GM21381 (cell line): ENCODE results near the gene FBXO31.
"Not testable (repeated sequence)": the region's sequence is repeated elsewhere in the genome, so short reads cannot be mapped to it uniquely, and the experiment has no call there.

ENCODE experiments used
- ATAC-seq: cut with Tn5 transposase; IDR thresholded peaks from one replicate; pipeline ENCODE4 v1.9.1; 2021; ENCODE audit warnings: mild to moderate bottlenecking, moderate library complexity; ENCODE audit not compliant: unreplicated experiment

The FBXO31 gene

GRCh38 chr16:87344931-87345631 is 38.5 kb downstream of the FBXO31 start:
- no peak for ATAC-seq

DNA sequence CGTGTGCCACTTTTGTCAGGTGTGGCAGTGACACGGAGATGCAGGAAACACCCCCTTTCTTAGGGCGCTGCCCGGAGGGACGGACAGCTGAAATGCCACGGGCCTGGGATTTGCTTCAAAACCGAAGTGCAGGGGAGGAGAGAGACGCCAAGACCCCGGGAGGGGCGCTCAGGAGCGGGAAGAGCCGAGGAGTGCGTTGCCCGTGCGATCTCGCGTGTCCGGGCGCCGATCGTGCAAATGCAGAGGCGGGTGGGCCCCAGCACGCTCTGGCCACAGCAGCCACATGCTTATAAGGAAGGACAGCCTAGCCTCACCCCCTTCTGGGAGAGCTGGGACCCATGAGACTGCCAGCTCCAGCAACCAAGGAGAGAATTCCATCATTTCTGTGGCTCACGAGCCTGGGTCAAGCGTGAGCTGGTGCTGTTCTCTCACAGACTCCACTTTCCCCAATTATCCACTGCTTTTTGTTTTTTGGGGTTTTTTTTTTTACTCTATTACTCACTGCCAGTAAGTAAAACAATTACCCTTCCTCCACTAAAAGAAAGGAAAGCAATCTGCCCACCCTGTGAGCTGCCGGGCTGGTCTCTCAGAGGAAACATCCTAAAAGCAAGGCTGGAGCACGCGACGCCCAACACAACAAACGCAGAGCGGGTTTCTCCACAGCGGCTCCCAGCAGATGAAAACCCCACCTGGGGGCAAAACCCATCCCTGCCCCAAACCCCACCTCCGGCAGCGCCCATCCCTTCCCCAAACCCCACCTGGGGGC is 39.2 kb downstream of the FBXO31 start:
- ATAC-seq = no peak

DNA sequence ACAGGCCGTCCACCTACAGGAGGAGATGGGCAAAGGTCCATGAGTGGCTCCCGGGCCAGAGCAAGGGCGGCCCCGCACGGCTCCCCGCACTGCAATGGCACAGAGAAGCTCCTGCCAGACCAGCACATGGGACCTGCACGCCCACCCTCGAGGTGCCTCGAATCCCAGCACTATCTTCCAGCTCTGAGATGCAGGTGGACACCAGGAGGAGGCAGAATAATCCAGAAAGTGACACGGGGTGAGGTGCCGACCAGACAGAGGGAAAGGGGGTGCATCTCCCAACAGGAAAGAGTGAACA is 39.9 kb downstream of the FBXO31 start:
- ATAC-seq = no peak

DNA sequence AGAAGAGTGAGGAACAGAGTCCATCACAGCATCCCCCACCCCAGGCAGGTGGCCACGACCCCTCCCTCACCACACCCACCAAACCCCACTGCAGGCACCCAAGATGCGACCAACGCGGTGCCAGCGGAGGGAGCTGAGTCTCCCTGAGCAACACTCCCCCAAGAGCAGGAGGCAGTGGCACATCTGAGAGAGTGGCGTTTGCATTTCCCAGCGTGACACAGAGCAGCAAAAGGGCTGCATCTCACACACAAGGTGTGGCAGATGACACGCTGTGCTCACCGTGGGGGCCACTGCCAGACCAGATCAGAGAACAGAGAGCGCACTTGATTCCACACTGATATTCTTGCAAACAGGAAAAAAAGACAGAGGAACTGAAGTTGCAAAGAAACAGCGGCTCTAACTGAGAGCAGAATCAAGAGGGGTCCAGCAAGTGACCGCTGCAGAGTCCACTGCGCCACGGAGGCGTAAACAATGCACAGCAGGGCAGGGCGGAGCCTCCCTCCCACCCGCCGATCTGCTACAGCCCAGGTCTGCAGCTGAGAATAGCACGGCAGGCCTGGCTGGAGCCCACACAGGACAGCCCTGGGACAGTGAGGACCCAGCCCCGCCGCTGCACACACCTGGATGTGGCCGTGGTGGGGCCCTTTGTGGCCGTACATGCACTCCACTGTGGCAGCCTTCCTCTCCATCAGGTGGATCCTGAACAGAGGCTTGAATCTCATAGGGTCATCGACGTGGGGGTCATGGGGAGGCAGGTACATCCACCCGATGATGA is 40.4 kb downstream of the FBXO31 start:
- no peak for ATAC-seq

DNA sequence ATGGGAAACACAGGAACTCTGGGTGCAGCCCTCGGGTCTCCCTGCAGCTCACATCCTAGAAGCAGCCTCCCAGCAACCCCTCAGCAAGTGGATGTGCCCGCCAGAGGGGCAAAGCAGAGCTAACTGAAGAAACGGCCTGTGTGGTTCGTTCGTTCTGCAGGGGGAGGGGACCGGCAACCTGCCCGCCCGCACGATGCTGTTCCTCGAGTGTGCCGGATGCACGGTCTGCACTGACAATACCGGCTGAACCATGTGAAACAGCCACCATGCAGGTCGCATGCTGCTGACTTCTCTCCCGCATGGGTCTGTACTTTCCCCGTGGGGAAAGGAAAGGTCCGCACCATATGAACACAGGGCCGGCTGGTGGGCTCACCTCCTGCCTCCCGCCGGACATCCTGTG is 41.1 kb downstream of the FBXO31 start:
- no peak for ATAC-seq

DNA sequence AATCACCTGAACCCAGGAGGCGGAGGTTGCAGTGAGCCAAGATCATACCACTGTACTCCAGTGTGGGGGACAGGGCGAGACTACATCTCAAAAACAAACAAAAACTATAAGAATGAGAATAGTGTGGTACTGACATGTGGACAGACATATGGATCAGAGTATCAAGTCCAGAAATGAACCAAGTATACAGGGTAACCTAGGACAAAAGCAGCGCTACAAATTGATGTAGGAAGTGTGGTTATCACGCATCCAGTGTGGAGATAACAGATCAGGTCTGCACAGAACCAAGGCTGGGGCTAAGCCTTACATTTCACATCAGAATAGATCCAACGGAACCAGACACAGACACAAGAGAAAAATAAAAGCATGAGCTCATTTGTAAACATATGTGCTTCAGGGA is 43.4 kb downstream of the FBXO31 start:
- ATAC-seq = no peak

DNA sequence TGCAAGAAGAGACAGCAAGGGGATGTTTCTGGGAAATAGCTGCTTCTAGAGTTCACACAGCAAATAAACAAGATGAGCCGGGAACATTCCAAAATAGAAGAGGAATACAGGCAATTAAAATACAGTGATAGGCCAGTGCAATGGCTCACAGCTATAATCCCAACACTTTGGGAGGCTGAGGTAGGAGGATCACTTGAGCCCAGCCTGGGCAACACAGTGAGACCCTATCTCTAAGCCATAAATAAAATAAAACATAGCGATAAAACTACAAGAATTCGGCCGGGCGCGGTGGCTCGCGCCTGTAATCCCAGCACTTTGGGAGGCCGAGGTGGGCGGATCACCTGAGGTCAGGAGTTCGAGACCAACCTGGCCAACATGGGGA is 43.9 kb downstream of the FBXO31 start:
- not testable (repeated sequence) for ATAC-seq

DNA sequence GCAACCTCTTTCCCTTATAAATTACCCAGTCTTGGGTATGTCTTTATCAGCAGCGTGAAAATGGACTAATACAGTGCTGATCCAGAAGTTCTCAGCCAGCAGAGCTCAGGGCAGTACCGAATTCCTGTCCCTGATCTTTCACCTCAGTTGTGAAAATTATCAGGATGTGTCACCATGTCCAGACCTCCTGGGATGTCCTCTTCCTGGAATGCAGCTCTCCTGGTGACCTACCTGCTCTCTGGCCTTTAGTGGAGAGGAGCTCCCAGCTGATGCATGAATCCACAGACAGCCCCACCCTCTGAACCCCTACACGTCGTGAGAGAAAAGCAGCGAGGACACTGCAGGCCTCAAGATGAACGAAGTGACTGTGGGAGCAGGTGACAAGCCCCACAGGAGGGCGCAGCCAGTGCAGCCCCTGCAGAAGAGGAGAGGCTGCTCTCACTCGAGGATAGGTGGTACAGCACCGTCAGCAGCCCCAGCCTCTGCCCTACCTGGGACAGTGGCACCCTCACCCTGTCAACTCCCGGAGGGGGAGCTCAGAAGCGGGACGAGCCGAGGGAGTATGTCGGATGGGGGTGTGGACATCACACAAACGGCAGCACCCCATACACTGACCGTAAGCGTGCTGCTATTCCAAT is 44.4 kb downstream of the FBXO31 start:
- ATAC-seq = no peak

DNA sequence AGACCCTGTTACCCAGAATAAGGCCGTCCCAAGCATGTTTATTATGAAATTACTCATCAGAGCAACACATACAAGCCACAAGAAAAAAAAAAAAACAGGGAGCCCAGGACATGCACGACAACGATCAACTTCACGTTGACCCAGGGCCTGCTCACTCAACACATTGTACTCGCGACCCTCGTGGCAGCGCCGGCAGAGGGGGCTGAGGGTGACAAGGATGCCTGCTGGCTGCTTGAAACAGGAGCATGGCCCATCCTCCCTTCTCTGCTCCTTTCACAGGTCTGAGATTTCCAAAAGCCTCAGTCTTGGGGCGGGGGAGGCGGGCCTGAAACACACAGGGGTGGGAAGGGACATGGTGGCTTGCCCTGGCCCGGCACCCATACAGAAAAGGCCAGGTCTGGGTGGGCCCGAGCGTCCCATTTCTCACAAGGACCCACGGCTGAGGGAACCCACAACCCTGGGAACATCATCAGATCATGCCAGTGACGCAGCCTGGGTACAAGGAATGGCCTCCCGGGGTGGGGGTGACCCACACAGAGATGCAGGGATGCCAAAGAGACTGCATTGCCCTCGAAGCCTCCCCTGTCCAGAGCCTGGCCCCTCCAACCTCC is 45.3 kb downstream of the FBXO31 start:
- no peak for ATAC-seq

DNA sequence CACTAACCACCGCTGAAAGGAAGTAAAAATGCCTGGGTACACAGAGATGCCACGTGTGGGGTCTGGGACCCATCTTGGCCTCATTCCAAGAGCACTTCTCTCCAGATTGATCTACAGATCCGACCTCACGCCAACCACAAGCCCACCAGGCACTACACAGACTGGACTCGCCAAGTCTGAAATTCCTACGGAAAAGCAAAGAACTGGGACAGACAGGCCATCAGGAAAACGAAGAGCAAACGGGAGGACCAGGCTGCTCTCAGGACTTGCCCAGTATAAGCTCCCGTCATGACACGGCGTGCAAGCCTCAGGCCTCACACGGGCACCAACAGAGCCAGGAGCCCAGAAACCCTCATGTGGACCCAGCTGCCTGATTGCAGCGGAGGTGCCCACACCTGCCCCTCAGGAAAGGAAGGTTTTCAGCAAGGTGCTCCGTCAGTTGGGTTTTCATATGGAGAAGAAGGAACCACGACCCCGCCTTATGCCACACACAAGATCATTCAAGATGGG is 46.3 kb downstream of the FBXO31 start:
- ATAC-seq = no peak

DNA sequence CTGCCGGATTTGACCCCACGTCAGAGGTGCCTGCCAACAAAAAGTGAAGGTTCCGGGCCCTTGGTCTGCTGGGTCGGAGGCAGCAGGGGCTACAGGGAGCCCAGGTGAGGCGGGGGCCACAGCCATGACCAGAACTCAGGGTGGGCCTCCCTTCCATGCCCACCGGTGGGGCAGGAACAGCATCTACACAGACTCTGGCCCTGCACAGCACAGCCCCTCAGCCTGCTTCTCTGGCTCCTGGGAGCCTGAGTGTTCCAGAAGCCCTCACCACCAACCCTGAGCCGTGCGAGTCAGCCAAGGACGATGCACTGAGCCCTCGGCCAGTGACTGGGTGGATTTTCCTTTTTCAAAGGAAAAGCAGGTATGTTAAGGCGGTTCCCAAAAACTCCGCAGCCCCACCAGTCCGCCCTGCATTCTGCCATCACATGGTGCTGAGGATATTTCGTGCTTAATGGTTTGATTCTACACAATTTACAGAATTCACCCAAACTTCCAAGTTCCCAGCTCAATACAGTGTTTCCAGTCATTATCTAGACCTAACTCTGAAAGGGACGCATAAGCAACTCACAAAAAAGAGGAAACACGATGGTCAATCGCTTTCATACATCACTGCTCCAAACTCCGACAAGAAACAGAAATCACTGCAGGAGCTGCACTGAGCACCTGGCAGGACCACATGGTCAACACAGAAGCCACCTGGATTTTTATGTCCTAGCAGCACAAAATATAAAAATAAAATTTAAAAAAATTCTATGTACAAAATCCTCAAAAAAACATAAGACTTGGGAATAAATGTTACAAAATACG is 46.9 kb downstream of the FBXO31 start:
- ATAC-seq = no peak

GRCh38 chr16:87335625-87336433 is 47.7 kb downstream of the FBXO31 start:
- ATAC-seq = no peak

DNA sequence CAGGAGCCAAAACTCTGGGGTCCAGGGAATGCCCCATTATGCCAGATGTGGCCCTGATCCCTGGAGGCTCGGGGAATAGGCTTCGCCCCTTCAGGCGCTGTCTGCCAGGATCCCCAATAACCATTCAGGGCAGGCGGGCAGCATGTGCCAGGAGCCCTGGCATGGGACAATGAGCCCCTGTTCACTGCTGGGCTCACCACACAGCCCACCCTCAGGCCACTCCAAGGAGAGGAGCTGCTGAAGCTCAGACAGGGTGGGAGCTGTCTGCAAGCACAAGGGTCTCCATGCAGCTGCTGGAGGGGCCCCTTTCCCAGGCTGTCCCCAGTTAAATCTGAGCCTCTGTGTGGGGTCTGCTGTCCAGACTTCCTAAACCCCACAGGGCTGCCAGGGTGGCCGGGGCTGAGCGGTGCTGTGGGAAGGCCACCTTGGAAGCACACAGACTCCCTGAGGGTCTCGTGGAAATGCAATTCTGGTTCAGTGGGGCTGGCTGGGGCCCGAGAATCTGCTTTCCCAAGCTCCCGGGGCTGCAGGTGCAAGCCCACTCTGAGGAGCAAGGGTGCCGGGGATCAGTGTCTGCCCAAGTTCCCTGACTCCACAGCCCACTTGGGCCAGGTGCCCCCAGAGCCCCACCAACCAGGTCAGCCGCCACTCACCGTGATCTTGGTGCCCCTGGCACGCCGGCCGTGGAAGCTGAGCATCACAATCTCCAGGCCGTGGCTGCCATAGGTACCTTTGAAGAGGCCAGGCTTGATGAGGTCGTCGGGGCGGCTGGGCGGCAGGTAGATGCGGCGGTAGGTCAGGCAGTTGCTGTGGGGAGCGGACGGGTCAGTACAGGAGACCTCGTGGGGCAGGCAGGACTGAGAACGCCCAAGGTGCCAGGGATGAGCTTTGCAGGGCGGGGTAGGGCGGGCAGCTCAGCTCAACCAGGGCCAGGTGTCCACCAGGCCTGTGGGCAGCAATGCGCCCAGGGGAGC is 48.6 kb downstream of the FBXO31 start:
- no peak for ATAC-seq

DNA sequence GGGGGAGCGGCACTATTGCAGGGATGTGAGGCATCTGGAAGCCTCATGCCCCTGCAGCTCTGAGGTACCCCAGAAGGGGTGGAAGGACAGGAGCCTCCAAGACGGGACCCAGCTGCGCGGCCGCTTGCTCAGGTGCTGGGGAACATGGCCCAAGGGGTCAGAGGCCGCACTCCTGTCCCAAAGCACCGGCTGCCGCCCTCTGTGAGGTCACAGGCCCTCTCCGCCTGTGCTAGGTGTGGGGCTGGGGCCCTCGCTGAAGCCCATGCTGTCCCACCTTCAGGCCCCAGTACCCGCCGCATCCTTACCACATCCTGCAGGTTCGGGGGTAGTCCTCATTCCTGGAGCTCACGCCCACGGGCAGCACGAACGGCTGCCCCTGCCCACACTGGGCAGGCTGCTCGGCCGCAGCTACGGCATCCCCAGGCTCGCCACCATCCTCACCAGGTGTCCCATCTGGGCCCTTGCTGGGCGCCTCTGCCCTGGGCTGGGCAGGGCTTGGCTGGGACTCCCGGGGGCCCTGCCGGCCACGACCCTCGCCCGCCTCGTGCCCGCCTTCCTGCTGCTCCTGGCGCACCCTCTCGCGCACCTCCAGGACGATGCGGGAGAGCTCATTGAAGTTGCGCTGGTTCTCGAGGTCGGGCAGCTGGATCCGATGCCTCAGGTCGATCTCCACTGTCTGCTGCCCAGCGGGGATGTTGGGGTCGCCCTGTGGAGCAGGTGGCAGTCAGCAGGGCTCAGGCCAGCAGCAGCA is 49.8 kb downstream of the FBXO31 start:
- no peak for ATAC-seq

- ATAC-seq = no peak
Observed at GRCh38 chr16:87333101-87333500, 50.5 kb downstream of the FBXO31 start.

GRCh38 chr16:87332150-87332549 is 51.4 kb downstream of the FBXO31 start:
- ATAC-seq = no peak

GRCh38 chr16:87331241-87331801 is 52.3 kb downstream of the FBXO31 start:
- ATAC-seq = no peak
